PC-3 (cell line): Measurements from ENCODE around the gene ZC3H4. TPM values are rescaled to one million over a fixed set of nuclear protein-coding genes. Genes with fewer than 3 reads are reported as not detected.

Experiments
- ATAC-seq: fragments of 200-7000 bp; cut with Tn5 transposase; 2 replicates; pipeline ENCODE4 v1.9.1; 2020; ENCODE audit warnings: mild to moderate bottlenecking, moderate library complexity
- BruUV-seq: library from RNA; stranded (reverse); fragments of 400-500 nt; replicated peaks from 2 replicates; lab custom pipeline; 2021; lab: Mats Ljungman, UMichigan
- CTCF ChIA-PET: fragments of 300-600 bp; sonication (Branson Sonifier 250); formaldehyde crosslinking; loops from one replicate; lab custom pipeline; 2022; ENCODE audit warnings: antibody characterized with exemption; lab: Charles Lee
- POLR2A ChIA-PET: fragments of 300-600 bp; sonication (Branson Sonifier 250); formaldehyde crosslinking; loops from one replicate; lab custom pipeline; 2022; ENCODE audit warnings: antibody characterized with exemption; ENCODE audit not compliant: unreplicated experiment; lab: Charles Lee
- DNase-seq: peaks from one replicate; pipeline ENCODE4 v3.0.0-alpha.2; 2015
- H2AFZ ChIP-seq: fragments of 300-600 bp; sonication (generic); 2 replicates; pipeline ENCODE4 v1.6.0; 2016; ENCODE audit warnings: antibody characterized with exemption, low read length
- H3F3A ChIP-seq: fragments of 300-600 bp; sonication (generic); one replicate; pipeline ENCODE4 v1.6.0; 2017; ENCODE audit warnings: antibody characterized with exemption, low read length, control low read depth, mild to moderate bottlenecking; ENCODE audit not compliant: unreplicated experiment
- H3K27ac ChIP-seq: fragments of 300-600 bp; sonication (generic); 2 replicates; pipeline ENCODE4 v1.5.1; 2016; ENCODE audit warnings: mild to moderate bottlenecking, low read length
- H3K27me3 ChIP-seq: fragments of 300-600 bp; sonication (generic); 2 replicates; pipeline ENCODE4 v1.6.1; 2016; ENCODE audit warnings: low read length, mixed read lengths
- H3K36me3 ChIP-seq: fragments of 300-600 bp; sonication (generic); 2 replicates; pipeline ENCODE4 v1.6.1; 2016; ENCODE audit warnings: low read depth, mixed run types, low read length, mixed read lengths
- H3K4me1 ChIP-seq: fragments of 300-600 bp; sonication (generic); 2 replicates; pipeline ENCODE4 v1.5.1; 2016; ENCODE audit warnings: low read length; ENCODE audit not compliant: insufficient read depth
- H3K4me2 ChIP-seq: fragments of 300-600 bp; sonication (generic); 2 replicates; pipeline ENCODE4 v1.6.0; 2016; ENCODE audit warnings: low read length
- H3K4me3 ChIP-seq: fragments of 300-600 bp; sonication (generic); 2 replicates; pipeline ENCODE4 v1.5.1; 2016; ENCODE audit warnings: mild to moderate bottlenecking, low read length, mixed read lengths
- H3K79me2 ChIP-seq: fragments of 300-600 bp; sonication (generic); 2 replicates; pipeline ENCODE4 v1.6.1; 2017; ENCODE audit warnings: low read length, mixed read lengths
- H3K9ac ChIP-seq: fragments of 300-600 bp; sonication (generic); 2 replicates; pipeline ENCODE4 v1.6.0; 2016; ENCODE audit warnings: mild to moderate bottlenecking, low read length
- H3K9me2 ChIP-seq: fragments of 300-600 bp; sonication (generic); replicated peaks from 2 replicates; pipeline ENCODE4 v1.6.1; 2016; ENCODE audit warnings: mixed run types, low read length, mixed read lengths
- H3K9me3 ChIP-seq: fragments of 300-600 bp; sonication (generic); 2 replicates; pipeline ENCODE4 v1.6.1; 2016; ENCODE audit warnings: low read length, mixed read lengths
- H4K20me1 ChIP-seq: fragments of 300-600 bp; sonication (generic); 2 replicates; pipeline ENCODE4 v1.6.1; 2016; ENCODE audit warnings: low read length, mixed read lengths
- EZH2 ChIP-seq: fragments of 300-600 bp; sonication (generic); IDR thresholded peaks from one replicate; pipeline ENCODE4 v1.6.1; 2017; ENCODE audit warnings: antibody characterized with exemption, mild to moderate bottlenecking, low read length; ENCODE audit not compliant: unreplicated experiment
- EZH2phosphoT487 ChIP-seq: fragments of 300-600 bp; sonication (generic); IDR thresholded peaks from 2 replicates; pipeline ENCODE4 v1.6.1; 2018; ENCODE audit warnings: mild to moderate bottlenecking, antibody characterized with exemption, low read length, borderline replicate concordance
- intact Hi-C: fragments of 100-400 bp; cut with micrococcal nuclease; formaldehyde crosslinking; loops from 2 replicates; pipeline ENCODE4 v1.9.0; 2023
- total RNA-seq: library from RNA; depleted of rRNA; stranded (reverse); fragments of >200 nt; gene quantifications from 2 replicates; pipeline ENCODE4 v1.2.3, GENCODE V29; 2014
- TF ChIP-seq, protein P1 (sequence below): fragments of 300-600 bp; sonication (generic); conservative IDR thresholded peaks from 2 replicates; pipeline ENCODE4 v1.5.1; 2017; ENCODE audit warnings: antibody characterized with exemption, low read depth, mild to moderate bottlenecking, low read length

The ZC3H4 gene
- total RNA-seq, 1 experiment from 2014 or later, result 13.4 TPM

DNA sequence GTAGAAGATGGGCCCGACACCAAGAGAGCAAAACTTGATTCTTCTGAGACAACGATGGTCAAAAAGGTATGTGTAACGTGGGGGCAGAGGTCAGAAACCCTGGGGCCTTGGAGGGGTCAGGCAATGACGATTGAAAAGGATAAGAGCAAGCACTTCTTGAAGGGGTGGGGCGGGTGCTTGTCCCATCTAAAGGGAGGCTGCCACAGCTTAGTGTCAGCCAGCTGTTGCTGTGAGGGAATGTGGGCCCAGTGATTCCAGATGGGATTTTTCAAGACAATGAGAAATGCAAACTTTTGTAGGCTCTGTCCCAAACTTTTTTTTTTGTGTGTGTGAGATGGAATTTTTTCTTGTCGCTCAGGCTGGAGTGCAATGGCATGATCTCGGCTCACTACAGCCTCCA, 41.6 kb upstream of the ZC3H4 start:
- Histone ChIP-seq H3K79me2 (peaks cover 18% of the 10 kb centered on the region), H3F3A (peaks cover 5% of the 10 kb centered on the region), H3K9me3 (no peaks in the 10 kb centered on the region), H3K4me1 (peaks cover 42% of the 10 kb centered on the region), H2AFZ (no peak overlapping the region), H3K9me2 (no peaks in the 10 kb centered on the region), H3K4me2 (no peak overlapping the region), H3K9ac (no peak overlapping the region), H3K36me3 (peaks cover 45% of the 10 kb centered on the region), H3K27ac (no peak overlapping the region), H3K27me3 (no peaks in the 10 kb centered on the region), H4K20me1 (no peaks in the 10 kb centered on the region; the same call in 1 of the 2 replicates), H3K4me3 (no peak overlapping the region)
- intact Hi-C loops, result no loop called here
- ChIA-PET CTCF (no interaction called here), POLR2A (no interaction called here)
- no peak for TF ChIP-seq EZH2
- no peak for ATAC-seq
- BruUV-seq, result no TSS peak
- DNase-seq, result no peak

DNA sequence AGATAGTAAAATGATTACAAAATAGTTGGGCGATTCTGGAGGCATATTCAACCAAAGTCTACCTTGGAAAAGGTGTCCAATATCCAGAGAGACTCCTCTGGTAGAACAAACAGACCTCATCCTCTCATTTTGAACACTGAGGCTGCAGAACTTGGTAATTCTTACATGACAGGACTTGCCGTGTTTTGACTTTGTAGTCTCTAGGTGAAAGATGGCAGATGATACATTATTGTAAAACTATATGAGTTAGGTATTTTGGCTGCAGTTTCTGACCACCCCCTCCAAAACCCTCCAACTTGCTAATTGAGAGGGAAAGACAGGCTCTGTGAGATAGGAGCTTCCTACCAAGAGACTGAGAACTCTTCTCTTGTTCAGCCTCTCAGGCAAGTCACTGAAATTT, 39.7 kb upstream of the ZC3H4 start:
- no peaks in the 10 kb centered on the region for H3K9me2 ChIP-seq
- H3K27me3 ChIP-seq, result no peaks in the 10 kb centered on the region
- H3K4me3 ChIP-seq, result no peak overlapping the region
- peaks cover 40% of the 10 kb centered on the region for H3K36me3 ChIP-seq
- ATAC-seq, result no peak
- no peak for DNase-seq
- H3K9me3 ChIP-seq, result no peaks in the 10 kb centered on the region
- H4K20me1 ChIP-seq, result no peaks in the 10 kb centered on the region; the same call in 1 of the 2 replicates
- peaks cover 22% of the 10 kb centered on the region for H3K79me2 ChIP-seq
- ChIA-PET POLR2A (no interaction called here), CTCF (no interaction called here)
- H2AFZ ChIP-seq, result no peak overlapping the region
- TF ChIP-seq, protein P1, sequence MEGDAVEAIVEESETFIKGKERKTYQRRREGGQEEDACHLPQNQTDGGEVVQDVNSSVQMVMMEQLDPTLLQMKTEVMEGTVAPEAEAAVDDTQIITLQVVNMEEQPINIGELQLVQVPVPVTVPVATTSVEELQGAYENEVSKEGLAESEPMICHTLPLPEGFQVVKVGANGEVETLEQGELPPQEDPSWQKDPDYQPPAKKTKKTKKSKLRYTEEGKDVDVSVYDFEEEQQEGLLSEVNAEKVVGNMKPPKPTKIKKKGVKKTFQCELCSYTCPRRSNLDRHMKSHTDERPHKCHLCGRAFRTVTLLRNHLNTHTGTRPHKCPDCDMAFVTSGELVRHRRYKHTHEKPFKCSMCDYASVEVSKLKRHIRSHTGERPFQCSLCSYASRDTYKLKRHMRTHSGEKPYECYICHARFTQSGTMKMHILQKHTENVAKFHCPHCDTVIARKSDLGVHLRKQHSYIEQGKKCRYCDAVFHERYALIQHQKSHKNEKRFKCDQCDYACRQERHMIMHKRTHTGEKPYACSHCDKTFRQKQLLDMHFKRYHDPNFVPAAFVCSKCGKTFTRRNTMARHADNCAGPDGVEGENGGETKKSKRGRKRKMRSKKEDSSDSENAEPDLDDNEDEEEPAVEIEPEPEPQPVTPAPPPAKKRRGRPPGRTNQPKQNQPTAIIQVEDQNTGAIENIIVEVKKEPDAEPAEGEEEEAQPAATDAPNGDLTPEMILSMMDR, result no peak
- TF ChIP-seq EZH2phosphoT487 (no peak), EZH2 (no peak)
- H3K4me1 ChIP-seq, result peaks cover 42% of the 10 kb centered on the region
- intact Hi-C loops, result loop anchor here (5.0 kb wide), 1 partner anchor 39 kb away; no protein-coding TSS in a partner anchor
- peak overlapping the region; percentile 75 for H3K27ac ChIP-seq
- peaks cover 5% of the 10 kb centered on the region for H3F3A ChIP-seq
- no peak overlapping the region for H3K9ac ChIP-seq
- H3K4me2 ChIP-seq, result peak overlapping the region; percentile 71
- no TSS peak for BruUV-seq

DNA sequence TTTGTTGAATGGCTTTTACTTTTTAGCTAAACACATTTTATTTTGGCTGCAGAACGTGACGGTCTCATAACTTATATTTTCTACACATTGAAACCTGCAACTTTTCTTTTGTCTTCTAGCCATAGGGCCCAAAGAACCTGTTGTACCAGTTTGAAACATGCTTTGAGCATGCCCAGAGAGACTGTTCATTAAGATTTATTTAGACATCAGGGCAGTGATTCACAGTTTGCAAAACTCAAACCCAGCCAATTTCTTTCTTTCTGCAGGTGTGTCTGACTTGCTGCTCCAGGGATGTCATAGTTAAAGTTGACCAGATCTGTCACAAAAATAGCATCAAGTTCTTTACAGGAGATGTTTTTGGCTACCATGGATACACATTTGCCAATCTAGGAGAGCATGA, 39.1 kb upstream of the ZC3H4 start:
- peak; percentile 63 for ATAC-seq

More for the DNA sequence above, 39.1 kb upstream of the ZC3H4 start:
- Histone ChIP-seq H3K9me3 (no peaks in the 10 kb centered on the region), H3K4me3 (peak overlapping the region; percentile 35; the same call in 1 of the 2 replicates), H3K79me2 (peaks cover 22% of the 10 kb centered on the region), H3K27me3 (no peaks in the 10 kb centered on the region), H3K27ac (peak overlapping the region; percentile 75), H3K9me2 (no peaks in the 10 kb centered on the region), H3K4me1 (peaks cover 35% of the 10 kb centered on the region), H2AFZ (no peak overlapping the region), H3K4me2 (peak overlapping the region; percentile 71), H3K36me3 (peaks cover 39% of the 10 kb centered on the region), H3F3A (peaks cover 5% of the 10 kb centered on the region), H4K20me1 (no peaks in the 10 kb centered on the region; the same call in 1 of the 2 replicates), H3K9ac (no peak overlapping the region)
- ChIA-PET CTCF (no interaction called here), POLR2A (interaction anchor here (0.6 kb wide), 1 partner anchor 39 kb away, joined by 4 read pairs; the partner anchor contains the start of gene ZC3H4)
- intact Hi-C loops, result loop anchor here (5.0 kb wide), 1 partner anchor 40 kb away; no protein-coding TSS in a partner anchor
- TF ChIP-seq, protein P1, result no peak
- DNase-seq, result peak; percentile 86
- no TSS peak for BruUV-seq
